IPS DF 6.9 (cell line): Measurements from ENCODE around the gene SMAD3.

Experiments used
- DNase-seq: peaks from one replicate; pipeline ENCODE4 v3.0.0-alpha.2; 2013; ENCODE audit warnings: low read depth, low spot score
- H3K27ac ChIP-seq: one replicate; pipeline ENCODE4 v1.5.1; 2013; ENCODE audit warnings: low read length, control low read depth
- H3K27me3 ChIP-seq: 2 replicates; pipeline ENCODE4 v1.6.1; 2013; ENCODE audit warnings: mild to moderate bottlenecking, low read length; ENCODE audit not compliant: control insufficient read depth, insufficient read depth
- H3K36me3 ChIP-seq: 2 replicates; pipeline ENCODE4 v1.6.1; 2013; ENCODE audit warnings: low read length; ENCODE audit not compliant: control insufficient read depth, insufficient read depth
- H3K4me1 ChIP-seq: 2 replicates; pipeline ENCODE4 v1.6.1; 2013; ENCODE audit warnings: low read length; ENCODE audit not compliant: control insufficient read depth, insufficient read depth
- H3K4me3 ChIP-seq: 2 replicates; pipeline ENCODE4 v1.5.1; 2013; ENCODE audit warnings: mild to moderate bottlenecking, low read length
- H3K9me3 ChIP-seq: 2 replicates; pipeline ENCODE4 v1.6.1; 2013; ENCODE audit warnings: low read length, inconsistent platforms; ENCODE audit not compliant: control insufficient read depth, insufficient read depth
- WGBS: extraction: QIAGEN DNeasy Blood & Tissue Kit; methylation state at CpG from one replicate; pipeline ENCODE4 v1.1.7; 2013; ENCODE audit warnings: mixed read lengths, missing lambda C conversion rate; ENCODE audit not compliant: insufficient read length, insufficient coverage; 5-methylcytosine and 5-hydroxymethylcytosine counted together

Gene SMAD3

DNA sequence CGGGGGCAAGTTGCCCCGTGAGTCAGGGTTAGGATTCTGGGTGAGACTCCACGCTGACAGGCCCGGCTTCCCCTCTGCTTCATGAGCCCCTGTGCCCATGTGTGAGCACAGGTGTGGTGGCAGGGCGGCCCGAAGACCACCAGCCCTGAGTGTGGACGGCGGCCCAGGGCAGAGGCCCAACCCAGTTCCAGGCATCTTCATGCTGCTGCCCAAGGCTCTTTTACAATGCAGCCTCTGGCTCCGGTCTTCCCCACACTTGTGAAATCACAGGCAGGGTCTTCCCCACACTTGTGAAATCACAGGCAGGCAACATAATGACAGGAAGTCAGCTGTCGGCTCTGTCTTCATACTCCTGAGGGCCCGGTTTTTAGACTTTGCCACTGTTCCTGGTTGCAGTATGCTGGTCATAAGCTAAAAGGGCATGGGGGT is 110.3 kb downstream of the SMAD3 start:
- Histone ChIP-seq H3K4me3 (no peak overlapping the region), H3K36me3 (no peaks in the 10 kb centered on the region), H3K9me3 (no peaks in the 10 kb centered on the region), H3K27me3 (no peaks in the 10 kb centered on the region), H3K27ac (no peak overlapping the region), H3K4me1 (0 out of 2 replicates have a peak, but pooled peaks cover 2% of the 10 kb centered on the region)
- WGBS: no CpG with 5 or more reads among the region's 11 CpGs
- no peak for DNase-seq

DNA sequence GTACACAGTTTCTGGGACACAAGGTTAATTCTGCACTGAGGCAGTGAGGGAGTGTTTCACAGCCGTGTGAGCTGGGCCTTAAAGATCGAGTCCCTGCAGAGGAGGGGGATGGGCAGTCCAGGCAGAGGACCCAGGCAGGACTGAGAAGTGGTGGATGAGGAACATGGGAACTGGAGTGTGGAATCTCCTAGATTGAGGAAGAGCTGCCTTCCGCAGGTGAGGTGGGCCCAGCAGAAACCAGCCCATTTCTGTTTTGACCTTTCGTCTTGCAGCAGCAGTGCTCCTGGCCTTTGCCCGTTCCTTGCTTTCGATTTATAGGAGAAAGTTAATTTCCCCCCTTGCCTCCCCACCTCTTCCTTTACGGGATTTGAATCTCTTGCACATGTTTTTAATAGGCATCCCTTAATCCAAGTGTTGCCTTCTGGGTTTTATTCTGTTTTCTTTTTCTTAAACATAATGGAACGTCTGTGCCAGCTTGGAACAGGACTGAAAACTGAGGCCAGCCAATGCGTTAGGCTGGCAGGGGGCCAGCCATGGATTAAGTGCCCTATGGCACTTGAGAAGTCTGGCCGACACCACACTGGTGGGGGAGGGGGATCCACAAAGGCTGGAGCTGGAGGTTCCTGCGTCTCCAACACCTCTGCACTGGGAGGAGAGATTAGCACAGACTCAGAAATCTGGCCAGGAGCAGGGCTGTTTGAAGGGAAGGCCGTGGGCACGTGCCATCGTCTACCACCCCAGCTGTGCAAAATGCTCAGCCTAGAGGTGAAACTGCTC is 111.0 kb downstream of the SMAD3 start:
- Histone ChIP-seq H3K36me3 (no peaks in the 10 kb centered on the region), H3K9me3 (no peaks in the 10 kb centered on the region), H3K4me3 (no peak overlapping the region), H3K4me1 (0 out of 2 replicates have a peak, but pooled peaks cover 2% of the 10 kb centered on the region), H3K27ac (no peak overlapping the region), H3K27me3 (no peaks in the 10 kb centered on the region)
- no CpG with 5 or more reads among the region's 14 CpGs for WGBS
- DNase-seq: no peak

DNA sequence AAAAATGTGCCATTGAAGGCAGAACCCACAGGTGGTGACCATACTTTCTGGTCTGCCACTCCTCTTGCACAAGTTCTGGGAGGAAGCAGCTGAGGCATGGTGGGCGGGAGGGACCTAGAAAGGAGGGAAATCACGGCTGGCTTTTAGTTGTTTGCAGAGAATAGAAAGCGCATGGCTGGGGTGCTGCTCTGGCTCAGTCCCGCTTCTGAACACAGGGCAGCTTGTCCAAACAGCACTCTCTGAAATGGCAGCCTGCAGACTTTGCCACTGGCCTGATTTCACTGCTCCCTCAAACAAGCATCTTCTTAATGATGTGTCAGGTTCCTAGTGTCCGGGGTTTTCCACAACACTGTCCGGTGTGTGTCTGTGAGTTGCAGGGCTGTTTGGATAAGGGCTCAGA is 112.3 kb downstream of the SMAD3 start:
- Histone ChIP-seq H3K4me3 (no peak overlapping the region), H3K9me3 (no peaks in the 10 kb centered on the region), H3K27ac (no peak overlapping the region), H3K36me3 (no peaks in the 10 kb centered on the region), H3K27me3 (no peaks in the 10 kb centered on the region), H3K4me1 (0 out of 2 replicates have a peak, but pooled peaks cover 2% of the 10 kb centered on the region)
- DNase-seq: no peak
- WGBS: no CpG with 5 or more reads among the region's 6 CpGs

DNA sequence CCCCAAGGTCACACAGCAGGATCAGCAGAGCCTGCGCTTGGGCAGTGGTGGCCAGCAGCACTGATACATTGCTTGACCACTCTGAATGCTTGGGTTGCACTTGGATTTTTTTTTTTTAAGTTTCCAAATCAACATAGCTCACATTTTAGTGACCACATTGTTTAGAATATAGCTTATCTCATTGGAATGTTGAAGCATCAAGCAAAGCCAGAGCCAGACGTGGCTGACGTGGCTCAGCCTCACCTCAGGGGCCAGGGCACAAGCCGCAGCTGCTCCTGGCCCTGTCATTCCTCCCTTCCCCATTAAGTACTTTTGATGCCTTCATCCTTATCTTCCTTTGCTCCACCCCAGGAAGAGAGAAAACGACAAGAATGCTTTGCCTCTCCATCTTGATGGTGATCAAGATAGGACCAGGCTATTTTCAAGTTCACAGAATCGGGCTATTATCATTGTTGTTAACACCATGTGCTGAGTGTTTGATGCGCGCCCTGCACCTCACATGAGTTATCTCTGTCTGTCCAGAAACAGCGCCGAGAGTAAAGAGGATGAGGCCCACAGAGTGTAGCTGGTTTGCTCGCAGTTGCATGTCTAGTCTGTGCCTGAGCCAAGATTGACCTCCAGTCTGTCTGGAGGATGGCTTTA is 113.3 kb downstream of the SMAD3 start:
- H3K27ac ChIP-seq: no peak overlapping the region
- H3K4me1 ChIP-seq: 0 out of 2 replicates have a peak, but pooled peaks cover 2% of the 10 kb centered on the region
- H3K36me3 ChIP-seq: no peaks in the 10 kb centered on the region
- DNase-seq: no peak
- no peaks in the 10 kb centered on the region for H3K9me3 ChIP-seq
- H3K27me3 ChIP-seq: no peaks in the 10 kb centered on the region
- H3K4me3 ChIP-seq: no peak overlapping the region
- WGBS: no CpG with 5 or more reads among the region's 11 CpGs

DNA sequence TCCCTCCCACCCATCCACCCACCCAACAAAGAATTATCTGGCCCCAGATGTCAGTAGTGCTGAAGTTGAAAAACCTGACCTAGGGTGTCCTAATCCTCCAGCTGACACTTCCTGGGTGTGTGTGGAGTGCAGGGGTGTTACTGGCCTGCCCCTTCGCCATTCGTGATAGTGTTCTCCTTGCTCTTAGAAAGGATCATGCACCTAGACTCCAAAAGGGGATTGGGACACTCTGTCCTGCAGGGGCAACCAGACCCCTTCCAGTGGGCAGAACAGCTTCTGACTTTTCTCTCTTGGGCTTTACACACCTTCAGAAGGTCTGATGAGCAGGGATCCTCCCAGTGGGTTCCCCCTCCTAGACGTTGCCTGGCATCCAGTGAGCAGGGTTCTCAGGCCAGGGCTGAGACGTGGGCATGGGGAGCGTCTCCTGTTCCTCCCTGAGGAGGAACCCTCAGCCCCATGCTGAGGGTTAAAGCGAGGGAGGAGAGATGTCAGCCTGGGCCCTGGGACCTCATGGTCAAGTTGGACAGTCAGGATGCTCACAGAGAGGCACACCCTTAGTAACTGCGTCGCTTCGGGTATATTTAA is 114.1 kb downstream of the SMAD3 start:
- Histone ChIP-seq H3K27ac (no peak overlapping the region), H3K4me3 (no peak overlapping the region), H3K36me3 (no peaks in the 10 kb centered on the region), H3K27me3 (no peaks in the 10 kb centered on the region), H3K4me1 (0 out of 2 replicates have a peak, but pooled peaks cover 2% of the 10 kb centered on the region), H3K9me3 (no peaks in the 10 kb centered on the region)
- no CpG with 5 or more reads among the region's 9 CpGs for WGBS
- no peak for DNase-seq

DNA sequence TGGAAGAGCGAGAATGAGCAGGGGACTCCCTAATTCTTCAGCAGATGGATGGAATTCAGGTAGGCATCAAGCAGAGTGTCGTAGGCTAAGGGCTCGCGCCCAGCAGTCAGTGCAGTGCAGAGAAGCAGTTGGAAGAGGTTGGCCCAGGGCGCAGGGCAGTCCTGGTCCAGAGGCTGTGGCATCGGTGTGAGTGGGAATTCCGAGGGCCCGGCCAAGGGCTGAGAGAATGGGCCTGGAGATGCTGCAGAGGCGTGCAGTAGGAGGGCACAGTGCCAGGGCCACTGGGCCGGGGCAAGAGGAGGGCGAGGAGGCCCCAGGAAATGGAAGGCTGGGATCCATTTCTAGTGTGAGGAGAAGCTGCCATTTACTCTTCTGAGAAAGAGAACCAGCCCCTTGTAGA is 114.6 kb downstream of the SMAD3 start:
- no peak overlapping the region for H3K27ac ChIP-seq
- no CpG with 5 or more reads among the region's 11 CpGs for WGBS

DNA sequence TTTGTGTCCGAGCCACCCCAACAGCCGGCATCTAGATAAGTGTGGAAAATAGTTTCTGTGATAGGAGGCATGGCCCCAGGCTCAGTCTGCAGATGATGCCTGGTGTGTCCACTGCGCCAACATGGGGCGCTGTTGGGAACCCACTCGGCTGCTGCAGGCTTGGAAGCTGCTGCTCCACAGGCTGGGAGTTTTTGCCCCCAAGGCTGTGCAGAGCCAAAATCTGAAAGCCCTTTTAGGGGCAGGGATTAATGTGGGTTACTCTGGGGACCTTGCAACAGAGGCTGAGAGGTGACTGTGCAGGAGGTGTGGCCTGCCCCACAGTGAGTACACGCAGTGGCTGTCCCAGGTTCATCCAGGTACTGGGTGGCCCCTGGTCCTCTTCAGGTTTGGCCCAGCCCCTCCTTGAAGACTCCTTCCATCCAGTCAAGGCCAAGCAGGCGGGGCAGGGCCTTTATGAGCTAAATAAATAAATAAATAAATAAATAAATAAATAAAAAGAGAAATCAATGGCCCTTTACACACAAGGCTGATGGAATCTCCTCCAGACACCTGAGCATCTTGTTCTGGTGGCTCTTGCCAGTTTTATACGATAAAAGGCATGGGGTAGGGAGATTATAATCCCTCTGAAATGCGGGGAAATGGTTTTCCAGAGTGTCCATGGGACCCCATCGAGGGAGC is 115.3 kb downstream of the SMAD3 start:
- Histone ChIP-seq H3K27ac (no peak overlapping the region), H3K9me3 (no peaks in the 10 kb centered on the region), H3K4me1 (peaks cover 3% of the 10 kb centered on the region; the same call in 1 of the 2 replicates), H3K27me3 (no peaks in the 10 kb centered on the region), H3K36me3 (no peaks in the 10 kb centered on the region), H3K4me3 (no peak overlapping the region)
- DNase-seq: no peak
- no CpG with 5 or more reads among the region's 10 CpGs for WGBS

More for the DNA sequence above, 114.6 kb downstream of the SMAD3 start:
- Histone ChIP-seq H3K27me3 (no peaks in the 10 kb centered on the region), H3K4me3 (no peak overlapping the region), H3K36me3 (no peaks in the 10 kb centered on the region), H3K4me1 (0 out of 2 replicates have a peak, but pooled peaks cover 2% of the 10 kb centered on the region), H3K9me3 (no peaks in the 10 kb centered on the region)
- no peak for DNase-seq

DNA sequence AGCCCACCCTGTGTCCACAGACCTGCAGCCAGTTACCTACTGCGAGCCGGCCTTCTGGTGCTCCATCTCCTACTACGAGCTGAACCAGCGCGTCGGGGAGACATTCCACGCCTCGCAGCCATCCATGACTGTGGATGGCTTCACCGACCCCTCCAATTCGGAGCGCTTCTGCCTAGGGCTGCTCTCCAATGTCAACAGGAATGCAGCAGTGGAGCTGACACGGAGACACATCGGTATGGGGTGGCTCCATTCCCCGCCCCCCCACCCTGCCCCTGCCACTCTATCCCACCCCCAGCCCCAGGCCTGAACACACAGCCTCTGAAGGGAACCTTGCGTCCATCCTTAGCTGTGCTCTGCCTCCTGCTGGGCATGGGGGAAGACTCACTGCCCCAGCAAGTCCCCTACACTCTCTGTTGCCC is 115.8 kb downstream of the SMAD3 start:
- Histone ChIP-seq H3K4me3 (no peak overlapping the region), H3K9me3 (no peaks in the 10 kb centered on the region), H3K27me3 (no peaks in the 10 kb centered on the region), H3K4me1 (peaks cover 4% of the 10 kb centered on the region; the same call in 1 of the 2 replicates), H3K27ac (no peak overlapping the region), H3K36me3 (no peaks in the 10 kb centered on the region)
- no CpG with 5 or more reads among the region's 15 CpGs for WGBS
- no peak for DNase-seq

DNA sequence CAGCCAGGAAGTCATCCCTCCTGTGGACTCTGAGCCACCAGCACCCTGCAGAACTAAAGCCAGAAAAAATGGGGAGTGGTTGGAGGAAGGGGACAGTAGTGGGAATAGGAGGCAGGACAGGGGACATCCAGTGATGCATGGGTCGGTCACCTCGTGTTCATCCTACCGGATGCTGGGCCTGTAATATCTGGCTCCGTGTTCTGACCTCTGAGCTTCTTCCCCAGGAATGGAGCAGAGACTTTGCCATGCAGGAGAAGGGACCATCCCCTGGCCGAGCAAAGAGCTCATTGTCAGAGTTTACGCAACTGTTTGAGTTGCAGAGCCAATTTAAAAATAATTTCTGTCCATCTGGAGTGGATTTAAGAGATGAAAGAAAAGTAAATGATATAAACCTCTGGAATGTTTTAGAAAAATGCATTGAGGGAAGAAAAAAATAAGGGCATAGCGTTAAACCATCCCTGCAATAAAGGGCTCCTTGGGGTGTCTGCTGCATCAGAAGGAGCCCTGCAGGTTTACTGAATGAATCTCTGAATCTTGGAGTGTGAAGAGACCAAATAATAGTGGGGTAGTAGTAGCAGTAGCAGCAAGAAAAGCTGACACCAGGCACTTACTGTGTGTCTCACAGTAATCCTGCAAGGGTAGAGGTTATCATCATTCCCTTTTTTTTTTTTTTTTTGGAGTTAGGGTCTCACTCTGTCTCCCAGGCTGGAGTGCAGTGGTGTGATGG is 118.2 kb downstream of the SMAD3 start:
- H3K9me3 ChIP-seq: no peaks in the 10 kb centered on the region
- no peak overlapping the region for H3K4me3 ChIP-seq
- no peak for DNase-seq
- WGBS: no CpG with 5 or more reads among the region's 7 CpGs
- no peak overlapping the region for H3K27ac ChIP-seq
- peaks cover 3% of the 10 kb centered on the region; the same call in 1 of the 2 replicates for H3K36me3 ChIP-seq
- H3K4me1 ChIP-seq: peaks cover 2% of the 10 kb centered on the region; the same call in 1 of the 2 replicates
- H3K27me3 ChIP-seq: no peaks in the 10 kb centered on the region
